HG03565 (cell line): ENCODE measurements around the gene NT5DC3.
"Not testable (repeated sequence)": the region's sequence is repeated elsewhere in the genome, so short reads cannot be mapped to it uniquely, and the experiment has no call there.

Experiments
- ATAC-seq: cut with Tn5 transposase; IDR thresholded peaks from one replicate; pipeline ENCODE4 v1.9.1; 2021; ENCODE audit warnings: mild to moderate bottlenecking, moderate library complexity; ENCODE audit not compliant: unreplicated experiment

The NT5DC3 gene

GRCh38 chr12:103810111-103810510 lies 30.9 kb downstream of the NT5DC3 start:
- ATAC-seq = no peak

- ATAC-seq = not testable (repeated sequence)
Measured at GRCh38 chr12:103809639-103810038, 31.4 kb downstream of the NT5DC3 start.

GRCh38 chr12:103809154-103809553 lies 31.9 kb downstream of the NT5DC3 start:
- ATAC-seq = no peak

GRCh38 chr12:103808239-103808880 lies 32.7 kb downstream of the NT5DC3 start:
- no peak for ATAC-seq

GRCh38 chr12:103807561-103808238 lies 33.3 kb downstream of the NT5DC3 start:
- ATAC-seq = no peak

- no peak for ATAC-seq
Measured at GRCh38 chr12:103806803-103807202, 34.2 kb downstream of the NT5DC3 start.

GRCh38 chr12:103805655-103806360 lies 35.2 kb downstream of the NT5DC3 start:
- ATAC-seq = no peak

- ATAC-seq = no peak
Measured at GRCh38 chr12:103803847-103804246, 37.2 kb downstream of the NT5DC3 start.

GRCh38 chr12:103802586-103802886 lies 38.5 kb downstream of the NT5DC3 start:
- no peak for ATAC-seq

GRCh38 chr12:103801709-103802585 lies 39.1 kb downstream of the NT5DC3 start:
- ATAC-seq = no peak

GRCh38 chr12:103799857-103800771 lies 40.9 kb downstream of the NT5DC3 start:
- no peak for ATAC-seq

GRCh38 chr12:103799504-103799856 lies 41.6 kb downstream of the NT5DC3 start:
- ATAC-seq = no peak

GRCh38 chr12:103798586-103798985 lies 42.4 kb downstream of the NT5DC3 start:
- no peak for ATAC-seq

GRCh38 chr12:103794309-103795213 lies 46.5 kb downstream of the NT5DC3 start:
- no peak for ATAC-seq

GRCh38 chr12:103793512-103794045 lies 47.5 kb downstream of the NT5DC3 start:
- no peak for ATAC-seq

- ATAC-seq = no peak
Measured at GRCh38 chr12:103793046-103793445, 48.0 kb downstream of the NT5DC3 start.

GRCh38 chr12:103791350-103791920 lies 49.6 kb downstream of the NT5DC3 start:
- ATAC-seq = no peak

GRCh38 chr12:103786201-103786600 lies 54.8 kb downstream of the NT5DC3 start:
- ATAC-seq = no peak
